GM18951 (cell line): ENCODE results near the gene RNF225.
A peak's percentile ranks its signal among the peaks of the same experiment; 100 is the strongest.
"Not testable (repeated sequence)": the region's sequence is repeated elsewhere in the genome, so short reads cannot be mapped to it uniquely, and the experiment has no call there.

Experiments used
- POLR2A ChIP-seq: IDR thresholded peaks from 4 replicates; pipeline ENCODE4 v1.6.1; 2011; ENCODE audit warnings: mild to moderate bottlenecking; ENCODE audit not compliant: insufficient read length, insufficient read depth; ENCODE audit errors: extremely low read depth
- in situ Hi-C: fragments of 300-500 bp; cut with MboI; formaldehyde crosslinking; loops from one replicate; pipeline ENCODE4 v1.12.0; 2022; ENCODE audit warnings: low sequenced_read_pairs, mixed read lengths, inconsistent platforms; ENCODE audit not compliant: unreplicated experiment

Gene RNF225

DNA sequence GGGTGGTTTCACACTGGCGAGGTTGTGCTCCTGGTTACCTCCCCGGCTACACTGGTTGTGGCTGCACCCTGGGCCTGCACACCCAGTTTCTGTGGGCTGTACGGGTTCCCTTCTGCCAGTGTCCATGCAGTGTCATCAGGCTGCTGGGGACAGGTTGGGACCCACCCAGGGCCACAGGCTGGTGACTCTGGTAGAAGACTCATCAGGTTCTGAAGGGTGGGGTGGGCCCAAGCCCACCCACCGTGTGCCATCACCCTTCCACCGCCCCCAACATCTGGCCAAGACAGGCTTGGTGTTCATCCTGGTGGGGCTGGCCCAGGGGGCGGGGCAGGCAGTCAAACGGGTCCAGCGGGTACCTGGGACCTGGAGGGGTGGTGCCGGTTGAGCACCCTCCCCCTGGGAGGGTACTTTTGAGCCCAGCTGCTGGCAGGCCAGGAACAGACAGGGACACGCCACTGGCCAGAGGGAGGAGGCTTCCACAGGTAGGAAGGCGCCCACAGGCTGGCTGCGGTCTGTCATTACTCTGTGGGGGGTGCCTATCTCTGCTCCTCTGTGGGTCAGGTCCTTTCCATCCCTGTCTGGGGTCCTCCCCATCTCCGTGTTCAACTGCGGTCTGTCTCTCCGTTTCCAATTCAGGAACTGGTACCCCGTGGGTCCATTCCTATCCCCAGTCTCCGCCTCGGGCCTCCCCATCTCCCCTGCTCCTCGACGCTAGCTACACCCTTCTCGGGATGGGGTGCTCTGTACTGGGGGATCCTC is at the start of gene RNF225:
Gene RNF225 (plus strand): TSS at position 437 of the 759 bp plus-strand sequence. CDS start 434 bp downstream, outside the sequence.
- in situ Hi-C loops = no loop called here
- TF ChIP-seq POLR2A = peak; percentile 51

GRCh38 chr19:58346961-58347929 is 48.2 kb upstream of the RNF225 start:
- in situ Hi-C loops = no loop called here
- peak; percentile 87 for TF ChIP-seq POLR2A

GRCh38 chr19:58348080-58348479 is 47.4 kb upstream of the RNF225 start:
- in situ Hi-C loops = not testable (repeated sequence)

- in situ Hi-C loops = no loop called here
- no peak for TF ChIP-seq POLR2A
These were observed 45.9 kb upstream of the RNF225 start for GRCh38 chr19:58349590-58349989.

DNA sequence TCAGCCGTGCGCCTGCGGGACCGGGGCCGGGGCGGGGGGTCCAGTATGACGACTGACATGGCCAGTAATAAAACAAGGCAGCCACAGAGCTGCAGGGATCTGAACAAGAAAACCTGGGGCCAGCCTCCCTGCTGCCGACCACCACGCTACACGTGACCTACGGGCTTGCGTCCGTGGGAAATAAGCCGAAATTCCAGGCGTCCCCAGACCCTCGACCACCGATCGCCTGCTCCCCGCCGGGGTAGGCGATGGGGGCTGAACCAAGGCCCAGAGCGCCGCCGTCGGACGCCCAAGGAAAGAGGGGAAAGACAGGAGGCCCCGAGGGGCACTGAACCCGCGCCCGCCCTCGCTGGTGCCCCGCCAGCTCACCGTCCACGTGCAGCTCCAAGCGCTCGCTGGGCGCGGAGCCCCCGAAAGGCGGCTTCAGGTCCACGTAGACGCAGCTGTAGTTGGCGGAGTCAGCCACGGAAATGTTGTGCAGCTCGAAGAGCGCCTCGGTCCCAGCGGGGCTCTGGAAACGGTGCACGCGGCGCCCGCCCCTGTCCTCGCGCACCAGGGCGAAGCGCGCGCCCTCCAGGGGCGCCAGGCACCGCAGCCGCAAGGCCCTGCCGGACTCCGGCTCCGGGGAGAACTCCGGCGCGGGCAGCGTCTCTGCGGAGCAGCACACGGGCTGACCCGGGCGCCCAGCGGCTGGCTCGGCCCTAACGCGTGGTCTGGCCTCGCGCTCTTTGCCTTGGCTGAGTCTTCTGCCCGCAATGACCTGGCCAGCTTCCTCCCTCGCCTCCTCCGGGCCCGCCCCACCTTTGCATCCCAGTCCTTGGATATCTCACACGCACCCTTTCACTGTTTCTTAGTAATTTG is 45.2 kb upstream of the RNF225 start:
- TF ChIP-seq POLR2A = no peak
- in situ Hi-C loops = no loop called here

DNA sequence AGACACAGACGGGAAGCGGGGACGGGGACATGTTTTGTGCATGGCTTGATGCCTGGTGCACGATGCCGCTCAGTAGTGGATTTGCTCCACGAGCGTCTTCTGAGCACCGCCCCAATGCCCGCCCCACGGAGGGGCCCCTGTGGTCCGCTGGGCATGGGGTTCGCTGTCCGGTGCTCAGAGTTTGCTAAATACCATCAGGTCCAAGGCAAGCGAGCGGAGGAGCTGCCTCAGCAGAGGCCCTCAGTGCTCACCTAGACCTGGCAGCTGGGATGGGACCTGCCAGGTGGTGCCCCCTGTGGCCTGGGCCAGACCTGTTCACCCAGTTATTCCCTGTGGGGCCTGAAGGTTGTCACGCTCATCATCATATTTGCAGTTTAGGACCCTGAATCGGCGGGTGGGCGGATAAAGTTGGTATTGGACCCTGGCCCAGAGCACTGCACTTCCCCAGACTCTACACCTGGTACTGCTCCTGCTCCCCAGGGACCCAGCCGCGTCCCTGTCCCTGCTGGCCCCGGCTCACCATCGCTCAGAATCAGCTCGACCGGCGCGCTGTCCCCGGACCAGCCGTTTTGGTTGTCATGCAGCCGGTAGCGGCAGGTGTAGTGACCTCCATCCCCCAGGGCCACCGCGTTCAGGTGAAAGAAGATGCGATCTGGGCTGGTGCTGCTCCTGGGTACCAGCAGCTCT is 44.4 kb upstream of the RNF225 start:
- no peak for TF ChIP-seq POLR2A
- in situ Hi-C loops = no loop called here

- no peak for TF ChIP-seq POLR2A
- in situ Hi-C loops = no loop called here
These were observed 43.9 kb upstream of the RNF225 start for GRCh38 chr19:58351558-58351878.

DNA sequence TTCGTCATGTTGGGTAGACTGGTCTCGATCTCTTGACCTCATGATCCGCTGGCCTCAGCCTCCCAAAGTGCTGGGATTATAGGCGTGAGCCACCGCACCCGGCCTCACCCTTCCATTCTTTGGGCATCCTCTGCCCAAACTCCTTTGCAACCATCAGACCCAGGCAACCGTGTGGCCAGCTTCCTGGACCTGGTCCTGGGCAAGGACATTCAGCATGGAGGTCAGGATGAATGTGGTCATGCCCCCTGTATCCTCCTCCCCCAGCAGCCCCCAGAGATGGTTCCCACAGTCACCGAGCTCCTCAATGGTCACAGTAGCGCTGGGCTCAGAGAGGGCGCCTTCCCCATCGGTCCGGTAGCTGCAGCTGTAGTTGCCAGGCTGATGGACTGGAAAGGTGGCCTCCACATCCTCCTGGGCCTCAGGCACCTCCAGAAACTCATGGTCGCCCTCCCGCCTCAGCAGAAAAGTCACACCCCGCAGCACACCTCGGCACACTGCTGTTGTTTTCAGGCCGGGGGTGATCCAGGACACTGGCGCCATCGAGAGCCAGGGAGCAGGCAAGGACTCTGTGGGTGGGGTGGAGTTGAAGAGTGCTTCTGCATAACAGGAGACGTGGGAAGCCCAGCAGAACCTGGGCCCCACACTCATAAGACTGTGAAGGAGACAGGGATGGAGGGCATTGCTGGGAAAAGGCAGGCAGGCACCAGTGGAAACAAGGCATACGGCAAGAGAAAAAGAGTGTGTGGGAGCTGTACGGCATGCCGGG is 43.3 kb upstream of the RNF225 start:
- TF ChIP-seq POLR2A = no peak
- in situ Hi-C loops = no loop called here

- in situ Hi-C loops = no loop called here
- TF ChIP-seq POLR2A = no peak
These were observed 42.4 kb upstream of the RNF225 start, which contains the start of gene A1BG for GRCh38 chr19:58352760-58353671. TSS of gene A1BG (minus strand) at chr19:58353492. CDS start at chr19:58353437, 55 bp downstream.

DNA sequence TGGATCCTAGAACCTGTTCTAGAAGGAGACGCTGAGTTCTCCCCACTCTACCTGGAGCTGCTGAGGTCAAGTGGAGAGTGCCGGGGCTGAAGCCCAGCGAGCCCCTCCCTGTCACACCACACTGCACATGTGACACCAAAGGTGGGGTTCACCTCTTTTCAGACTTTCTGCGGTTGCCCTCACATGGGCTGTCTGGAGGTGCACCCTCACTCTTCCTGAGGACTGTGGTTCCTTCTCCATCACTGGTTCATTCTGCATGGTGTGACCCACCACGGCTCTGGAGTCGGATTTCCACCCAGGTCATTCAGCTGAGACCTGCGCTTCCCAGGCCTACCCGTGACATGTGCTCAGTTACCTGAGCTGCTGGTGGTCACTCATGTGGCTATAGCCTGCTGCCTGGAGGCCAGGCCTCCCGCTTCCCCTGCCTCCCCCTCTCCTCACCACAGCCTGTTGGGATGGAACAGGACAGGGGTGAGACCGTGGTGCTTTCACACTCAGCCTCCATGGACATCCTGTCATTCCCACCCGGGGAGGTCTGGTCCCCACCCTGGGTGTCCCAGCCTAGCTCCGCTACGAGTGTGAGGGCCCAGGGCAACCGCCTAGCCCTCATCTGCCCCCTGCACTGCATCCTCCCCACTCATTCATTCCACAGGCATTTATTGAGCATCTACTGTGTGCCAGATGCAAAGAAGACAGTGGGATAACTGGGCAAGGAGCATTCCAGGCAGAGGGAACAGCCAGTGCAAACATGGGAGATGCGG is 41.6 kb upstream of the RNF225 start:
- in situ Hi-C loops = no loop called here
- TF ChIP-seq POLR2A = no peak

DNA sequence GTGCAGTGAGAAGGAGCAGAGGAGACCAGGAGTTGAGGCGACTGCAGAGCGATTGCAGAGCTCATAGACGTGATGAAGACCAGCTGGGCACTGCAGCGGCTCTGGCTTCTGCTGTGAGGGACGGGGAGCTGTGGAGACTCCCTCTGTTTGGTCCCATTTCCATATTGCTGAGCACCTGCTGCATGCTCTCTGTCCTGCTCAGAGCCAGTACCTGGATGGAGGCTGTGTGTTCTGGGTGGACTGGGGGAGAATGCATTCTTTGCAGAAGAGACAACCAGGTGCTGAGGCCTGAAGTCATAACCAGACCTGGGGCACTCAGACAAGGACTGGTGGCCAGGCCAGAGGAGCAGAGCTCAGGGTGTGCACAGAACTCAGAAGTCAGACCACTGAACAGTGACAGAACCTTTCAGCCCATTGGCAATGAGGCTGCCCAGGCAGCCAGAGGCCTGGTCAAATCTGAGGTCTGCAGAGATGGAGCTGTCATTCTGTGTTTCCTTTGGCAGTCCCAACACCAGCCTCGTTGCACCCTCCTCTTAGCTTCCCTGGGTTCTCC is 40.9 kb upstream of the RNF225 start:
- TF ChIP-seq POLR2A = no peak
- in situ Hi-C loops = no loop called here
